ENCODE measurements around the gene UGT2B10. TPM values are rescaled to one million over a fixed set of nuclear protein-coding genes. Genes with fewer than 3 reads are reported as not detected.

Gene UGT2B10
- polyA plus RNA-seq, 3 donors from 2014 or later, result not detected

Other genes with a start within 250 kb of the UGT2B10 start
- not detected for gene UGT2B17, start 239.7 kb upstream of the UGT2B10 start, polyA plus RNA-seq
- not detected for gene UGT2B15, start 145.3 kb upstream of the UGT2B10 start, polyA plus RNA-seq
- gene UGT2A3, start 135.8 kb downstream of the UGT2B10 start, polyA plus RNA-seq, result not detected